NCI-H2107 (cell line): ENCODE data around the gene LHX1.

Experiments used
- DNase-seq: peaks from one replicate; lab custom pipeline; 2025; lab: John Stamatoyannopoulos, UW

Gene LHX1

DNA sequence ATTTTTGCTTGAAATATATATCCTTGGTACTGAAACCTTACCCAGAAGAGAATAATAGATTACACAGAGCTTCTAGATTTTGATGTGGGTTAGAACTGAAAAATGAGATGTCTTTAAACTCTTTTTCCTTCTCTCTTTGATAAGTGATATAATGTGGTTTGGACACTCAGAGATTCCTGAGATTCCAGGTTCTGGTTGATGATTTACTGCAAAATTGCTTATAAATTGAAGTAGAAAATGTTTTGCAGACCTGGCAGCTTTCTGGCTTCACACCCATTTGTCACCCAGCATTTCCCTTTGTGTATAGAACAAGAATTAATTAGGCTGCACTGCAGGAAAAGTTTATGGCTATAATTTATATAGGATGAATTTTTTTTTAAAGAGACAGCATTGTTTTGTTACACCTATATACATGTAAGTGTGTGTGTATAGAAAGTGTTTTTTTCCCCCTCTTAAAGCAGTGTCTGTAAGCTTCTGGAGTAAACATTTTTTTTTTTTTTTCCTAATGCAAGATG is 35.0 kb downstream of the LHX1 start:
- no peak for DNase-seq

DNA sequence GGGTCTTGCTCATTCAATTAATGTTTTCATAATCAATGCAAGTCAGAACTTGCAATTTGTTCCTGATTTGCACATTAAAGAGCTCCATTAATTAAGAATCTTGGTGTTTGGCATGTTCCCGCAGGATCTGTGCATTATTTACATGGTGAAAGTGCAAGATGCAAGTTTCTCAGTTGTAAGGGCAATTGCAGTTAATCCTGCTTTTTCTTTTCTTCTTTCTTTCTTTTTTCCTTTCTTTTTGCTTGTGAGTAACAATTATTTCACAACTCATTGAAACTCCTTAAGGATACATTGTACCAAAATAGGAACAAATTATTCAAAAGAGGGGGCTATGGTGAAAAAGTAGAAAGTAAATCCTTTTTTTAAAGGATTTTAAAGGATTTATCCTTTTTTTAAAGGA is 35.6 kb downstream of the LHX1 start:
- DNase-seq, result no peak

DNA sequence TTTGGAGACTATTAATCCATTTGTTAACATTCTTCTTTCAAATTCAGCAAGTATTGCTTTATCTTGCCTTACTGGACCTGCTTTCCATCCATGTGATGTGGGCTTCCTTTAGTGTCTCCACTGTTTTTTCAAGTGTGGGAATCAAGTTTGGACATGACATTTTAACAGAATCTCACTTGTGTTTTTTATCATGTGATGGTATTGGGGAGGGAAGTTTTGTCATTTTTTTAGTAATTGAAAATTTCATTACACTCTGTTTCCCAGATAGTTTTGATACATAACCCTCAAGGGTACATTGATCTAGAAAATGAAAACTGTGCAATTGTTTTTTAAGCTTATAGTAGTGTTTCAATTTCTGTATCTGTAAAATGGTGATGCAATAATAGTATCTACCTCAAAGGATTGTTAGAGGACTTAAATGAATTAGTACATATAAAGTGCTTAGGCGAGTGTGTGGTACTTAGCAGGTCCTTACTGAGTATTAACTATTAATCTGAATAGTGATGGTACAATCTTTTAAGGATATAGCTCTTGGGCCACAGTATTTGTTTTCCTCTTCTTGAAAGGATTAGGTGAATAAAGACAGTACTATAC is 38.7 kb downstream of the LHX1 start:
- no peak for DNase-seq

DNA sequence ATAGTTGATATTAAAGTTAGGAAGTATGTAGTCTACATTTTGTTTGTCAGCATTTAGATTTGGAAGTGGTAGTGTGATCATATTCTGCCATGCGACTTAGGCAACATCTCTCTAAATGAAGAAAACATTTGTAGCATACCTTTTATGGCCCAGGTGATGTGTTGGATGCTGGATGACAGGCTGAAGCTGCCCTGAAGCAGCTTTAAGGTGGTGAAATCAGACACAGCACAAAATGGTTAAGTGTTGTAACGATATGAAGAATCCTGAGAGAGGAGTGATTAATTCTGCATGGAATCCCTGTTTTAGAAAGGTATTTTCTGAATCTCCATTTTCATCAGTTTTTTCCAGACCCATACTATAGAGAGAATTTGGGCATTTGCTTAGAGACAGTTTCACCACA is 39.8 kb downstream of the LHX1 start:
- no peak for DNase-seq

DNA sequence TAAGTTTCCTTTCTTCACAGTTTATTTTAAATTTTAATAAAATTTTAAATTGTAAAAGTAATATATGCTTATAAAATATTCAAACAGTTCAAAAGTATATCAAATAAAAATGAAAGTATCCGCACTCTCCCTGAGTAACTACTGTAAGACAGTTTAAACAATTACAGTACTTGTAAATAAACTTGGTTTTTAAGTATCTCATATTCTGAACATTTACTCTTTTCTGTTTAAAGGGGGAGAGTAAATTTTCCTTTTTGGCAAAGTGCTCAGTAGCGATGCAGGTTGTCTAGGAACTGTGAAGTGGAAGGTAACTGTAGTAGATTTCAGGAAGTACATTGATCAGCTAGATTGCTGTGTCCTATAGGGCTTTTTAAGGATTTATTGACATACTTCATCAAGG is 40.3 kb downstream of the LHX1 start:
- no peak for DNase-seq

DNA sequence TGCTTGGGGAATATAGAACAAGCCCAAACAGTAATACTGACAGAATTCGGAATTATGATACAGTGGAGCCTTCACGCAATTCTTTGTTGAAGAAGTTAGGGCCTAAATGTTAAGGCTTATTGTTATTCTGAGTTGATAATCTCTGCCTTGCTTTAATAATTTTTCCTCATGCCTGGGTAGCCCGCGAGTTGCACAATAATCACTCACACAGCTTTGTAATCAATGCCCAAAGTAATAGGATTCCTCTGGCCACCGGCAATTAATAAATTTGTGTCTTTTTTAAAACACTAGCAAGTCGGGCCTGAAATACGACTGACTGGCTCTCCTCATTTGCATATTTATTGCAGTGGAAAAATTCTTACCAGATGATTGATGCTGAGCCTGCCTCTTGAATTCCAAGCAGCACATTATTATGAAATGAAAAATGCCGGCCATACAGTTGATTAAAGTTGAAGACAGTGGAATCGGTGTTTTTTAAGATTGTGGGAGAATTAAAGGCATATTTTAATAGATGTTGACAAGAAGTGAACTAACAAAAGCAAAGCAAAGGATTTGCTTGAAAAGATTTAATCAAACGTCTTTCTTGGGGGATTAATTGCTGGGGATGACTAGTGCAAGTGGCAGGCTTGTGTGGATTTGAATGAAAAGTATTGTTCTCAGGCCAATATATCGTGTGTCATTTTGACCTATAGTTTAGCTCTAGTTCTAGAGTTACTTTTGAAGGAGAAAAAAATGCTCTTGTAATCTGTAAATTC is 41.7 kb downstream of the LHX1 start:
- no peak for DNase-seq

DNA sequence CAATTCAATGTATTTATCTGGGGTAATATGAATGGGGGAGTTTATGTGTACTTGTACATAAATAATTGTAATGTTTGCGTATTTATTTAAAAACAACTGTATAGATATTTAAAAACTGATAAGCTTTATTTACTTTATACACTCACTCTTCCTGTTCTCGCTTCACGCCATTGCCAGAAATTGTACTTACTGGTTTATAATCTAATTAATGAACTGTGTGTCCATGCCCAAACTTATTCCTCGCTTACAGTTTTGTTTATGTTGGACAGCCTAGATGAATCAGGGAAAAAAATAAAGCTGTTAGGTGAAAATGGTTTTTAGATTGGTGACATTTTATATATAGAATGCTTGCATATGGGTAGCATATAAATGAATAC is 42.3 kb downstream of the LHX1 start:
- no peak for DNase-seq

DNA sequence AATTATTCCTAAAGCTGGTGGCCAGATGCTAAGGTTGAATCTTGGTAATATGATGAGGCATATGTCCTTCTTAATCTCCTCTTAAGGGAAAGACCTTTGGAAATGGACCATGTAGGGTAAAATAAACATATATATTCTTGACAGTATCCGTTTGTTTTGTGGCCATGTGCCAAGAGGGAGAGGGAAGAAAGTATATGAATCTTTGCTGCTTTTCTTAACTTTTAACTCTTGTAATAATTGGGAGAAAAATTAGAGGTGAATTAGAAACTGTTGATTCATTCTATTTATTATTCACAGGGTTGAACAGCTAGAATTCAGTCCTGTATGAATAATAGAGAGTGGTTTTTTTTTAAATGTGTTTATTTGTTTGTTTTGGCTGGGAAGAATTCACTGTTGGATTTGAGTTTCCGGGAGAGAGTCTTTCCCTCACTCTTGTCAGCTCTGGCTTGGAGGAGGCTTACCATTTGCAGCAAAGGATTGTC is 43.0 kb downstream of the LHX1 start:
- no peak for DNase-seq

DNA sequence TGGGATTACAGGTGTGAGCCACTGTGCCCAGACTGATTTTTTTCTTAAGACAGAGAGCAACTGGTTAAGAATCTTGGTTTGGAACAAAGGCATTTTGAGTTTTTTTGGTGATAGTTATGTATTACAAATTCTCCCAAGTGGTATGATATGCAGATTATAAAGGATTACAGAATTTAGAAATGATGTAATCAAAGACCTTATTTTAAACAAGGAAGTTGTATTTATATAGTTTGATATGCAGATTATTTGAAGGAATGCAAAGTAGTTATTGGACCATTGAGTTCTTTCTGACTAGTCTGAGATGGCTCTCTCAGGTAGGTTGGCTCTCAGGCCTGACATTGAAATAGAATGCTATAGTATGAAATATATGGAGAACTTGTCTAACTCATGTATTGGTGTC is 46.3 kb downstream of the LHX1 start:
- DNase-seq, result no peak

DNA sequence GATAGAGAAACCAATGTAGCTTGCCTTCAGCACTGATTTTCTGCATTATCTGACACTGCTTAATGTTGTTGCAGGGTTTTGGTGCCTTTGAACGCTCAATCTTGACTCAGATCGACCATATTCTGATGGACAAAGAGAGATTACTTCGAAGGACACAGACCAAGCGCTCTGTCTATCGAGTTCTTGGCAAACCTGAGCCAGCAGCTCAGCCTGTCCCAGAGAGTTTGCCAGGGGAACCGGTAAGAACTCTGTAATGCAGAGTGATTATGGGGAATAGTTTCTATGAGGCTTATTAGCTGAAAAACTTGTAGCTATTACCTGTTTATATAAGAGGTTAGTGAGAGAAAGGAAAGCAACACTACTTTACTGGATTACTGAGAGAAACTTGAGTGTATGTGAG is 51.9 kb downstream of the LHX1 start:
- DNase-seq, result no peak

DNA sequence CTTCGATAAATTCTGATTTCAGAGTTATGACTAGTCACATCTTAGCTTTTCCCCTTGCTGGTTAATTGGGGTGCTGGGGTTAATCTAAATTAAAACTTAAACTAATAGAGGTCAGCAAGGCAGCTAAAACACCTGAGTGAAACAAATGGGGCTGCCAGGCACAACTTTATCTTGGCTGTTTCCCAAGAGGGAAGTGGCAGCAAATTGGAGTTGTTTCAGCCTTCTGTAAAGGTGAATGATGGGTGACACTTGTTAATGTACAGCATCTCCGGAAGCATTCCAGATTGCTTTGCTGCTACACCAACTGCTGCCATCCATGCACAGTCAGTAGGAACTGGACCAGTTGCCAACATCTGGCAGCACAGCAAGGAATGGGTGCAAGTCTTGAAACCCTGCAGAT is 55.4 kb downstream of the LHX1 start:
- DNase-seq, result no peak

DNA sequence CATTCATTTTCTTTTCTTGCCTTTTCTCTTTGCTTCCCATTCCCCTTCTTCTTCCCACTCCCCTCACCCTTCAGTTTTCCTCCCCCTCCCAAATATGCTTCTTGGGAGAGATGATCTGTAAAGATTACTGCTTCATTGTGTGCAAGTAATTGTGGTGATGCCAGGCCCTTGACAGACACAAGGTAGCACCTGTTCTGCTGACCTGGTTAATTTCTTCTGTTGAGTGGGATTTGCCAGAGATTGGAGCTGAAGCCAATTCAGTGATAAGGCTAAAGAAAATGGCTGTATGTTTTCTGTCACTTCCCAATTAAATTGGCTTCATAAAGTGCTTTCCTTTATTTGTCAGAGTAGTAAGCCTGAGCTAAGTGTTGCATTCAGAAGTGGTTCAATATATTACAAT is 56.0 kb downstream of the LHX1 start:
- no peak for DNase-seq
